HL-60 (cell line): ENCODE results near the gene UBAP2L.

Experiments used
- DNase-seq, 2 experiments: peaks; one replicate each; pipeline ENCODE4 v3.0.0-alpha.2; 2010 to 2020; ENCODE audit warnings: low read depth in 1 of 2, low spot score in 1 of 2
- H3K27ac ChIP-seq: fragments of 250-450 bp; sonication (Bioruptor Pico); replicated peaks from 2 replicates; pipeline ENCODE4 v1.5.1; 2020; ENCODE audit warnings: mild to moderate bottlenecking, moderate library complexity
- H3K27me3 ChIP-seq: fragments of 250-450 bp; sonication (Bioruptor Pico); 2 replicates; pipeline ENCODE4 v1.5.1; 2021; ENCODE audit warnings: mild to moderate bottlenecking, moderate library complexity; ENCODE audit not compliant: insufficient read depth, poor library complexity, severe bottlenecking
- H3K4me3 ChIP-seq: replicated peaks from 2 replicates; pipeline ENCODE4 v1.5.1; 2011; ENCODE audit warnings: mild to moderate bottlenecking, control low read depth, low read length; ENCODE audit not compliant: insufficient read depth
- CTCF ChIP-seq: IDR thresholded peaks from one replicate; pipeline ENCODE4 v1.5.1; 2011; ENCODE audit warnings: low read length, control low read depth, inconsistent platforms; ENCODE audit not compliant: insufficient read depth
- GABPA ChIP-seq: IDR thresholded peaks from 2 replicates; pipeline ENCODE4 v1.6.1; 2012; ENCODE audit warnings: low read depth
- POLR2AphosphoS5 ChIP-seq: IDR thresholded peaks from 2 replicates; pipeline ENCODE4 v1.6.1; 2012; ENCODE audit warnings: low read depth
- REST ChIP-seq: IDR thresholded peaks from 2 replicates; pipeline ENCODE4 v1.6.1; 2012; ENCODE audit warnings: low read depth; ENCODE audit not compliant: insufficient replicate concordance
- SPI1 ChIP-seq: IDR thresholded peaks from 2 replicates; pipeline ENCODE4 v1.6.1; 2012; ENCODE audit warnings: low read depth, mild to moderate bottlenecking, borderline replicate concordance

UBAP2L gene

GRCh38 chr1:154182344-154183045 is 38.3 kb upstream of the UBAP2L start:
- DNase-seq = peak; percentile 86 to 98
- H3K27me3 ChIP-seq = no peaks in the 10 kb centered on the region
- H3K27ac ChIP-seq = peak overlapping the region; percentile 95
- TF ChIP-seq CTCF (no peak), POLR2AphosphoS5 (peak; percentile 88), REST (no peak), SPI1 (peak; percentile 81; the same call in 1 of the 2 replicates)
- peak overlapping the region; percentile 90 for H3K4me3 ChIP-seq

- Histone ChIP-seq H3K4me3 (peak overlapping the region; percentile 90), H3K27ac (peak overlapping the region; percentile 95), H3K27me3 (no peaks in the 10 kb centered on the region)
- TF ChIP-seq REST (peak; percentile 64), POLR2AphosphoS5 (peak; percentile 98), CTCF (no peak), SPI1 (peak; percentile 60; the same call in 1 of the 2 replicates), GABPA (peak; percentile 94)
- peak; percentile 97 to 98 for DNase-seq
Measured at GRCh38 chr1:154183046-154183915, 37.5 kb upstream of the UBAP2L start.

- peak in 1 of 2 experiments; percentile 82 for DNase-seq
- H3K27ac ChIP-seq = no peak overlapping the region
- H3K27me3 ChIP-seq = no peaks in the 10 kb centered on the region
- no peak overlapping the region for H3K4me3 ChIP-seq
- TF ChIP-seq GABPA = no peak
- TF ChIP-seq CTCF = peak; percentile 75
Measured at GRCh38 chr1:154186177-154186576, 34.6 kb upstream of the UBAP2L start.
